NCI-H748 treated with DMSO at 0.1 percent for 48 hours (cell line): ENCODE measurements around the gene TREML4.
"Not testable (repeated sequence)": the region's sequence is repeated elsewhere in the genome, so short reads cannot be mapped to it uniquely, and the experiment has no call there.

Experiments
- DNase-seq: peaks from one replicate; lab custom pipeline; 2025; lab: John Stamatoyannopoulos, UW

TREML4 gene

DNA sequence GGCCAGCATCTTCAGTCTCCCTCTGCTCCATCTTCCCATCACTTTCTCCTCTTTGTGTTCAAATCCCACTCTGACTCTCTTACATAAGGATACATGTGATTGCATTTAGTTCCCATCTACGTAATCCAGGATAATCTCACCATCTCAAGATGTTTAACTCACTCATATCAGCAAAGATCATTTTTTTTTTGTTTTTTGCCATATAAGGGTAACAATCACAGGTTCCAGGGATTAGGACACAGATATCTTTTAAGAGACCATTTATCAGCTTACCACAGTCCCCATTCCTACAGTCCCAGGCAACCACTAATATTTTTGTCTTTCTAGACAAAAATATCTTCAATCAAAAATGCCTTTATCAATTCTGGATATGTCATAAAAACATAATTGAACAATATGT lies 24.0 kb upstream of the TREML4 start:
- no peak for DNase-seq

DNA sequence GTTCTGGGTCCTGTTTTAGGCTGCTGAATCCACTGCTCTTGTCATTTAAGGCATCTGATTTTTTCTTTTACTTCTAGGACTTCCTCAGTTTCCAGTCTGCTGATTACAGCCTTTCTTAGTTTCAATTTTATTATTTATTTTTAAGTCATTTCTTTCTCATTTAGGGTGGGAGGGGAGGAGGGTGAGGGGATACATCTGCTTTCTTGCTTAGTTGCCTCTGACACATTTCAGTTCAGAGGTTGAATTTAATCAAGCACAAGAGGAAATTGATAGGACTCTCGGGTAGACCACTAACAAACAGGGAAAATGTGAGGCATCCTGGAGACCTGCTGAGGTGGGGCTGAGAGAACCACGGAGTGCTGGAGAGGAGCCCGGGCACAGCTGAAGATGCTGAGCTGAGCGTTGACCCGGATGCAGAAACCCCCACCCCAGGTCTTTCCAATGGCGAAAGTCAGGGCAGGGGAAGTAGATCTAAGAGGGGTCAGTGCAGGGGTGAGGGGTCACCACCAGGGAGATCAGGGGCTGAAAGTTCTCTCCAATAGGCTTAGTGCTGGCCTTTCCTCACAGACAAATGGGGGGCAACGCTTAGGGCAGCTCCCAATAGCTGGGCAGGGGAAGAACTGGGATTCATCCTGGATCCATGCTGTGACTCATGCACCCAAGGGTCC lies 19.6 kb upstream of the TREML4 start:
- no peak for DNase-seq

DNA sequence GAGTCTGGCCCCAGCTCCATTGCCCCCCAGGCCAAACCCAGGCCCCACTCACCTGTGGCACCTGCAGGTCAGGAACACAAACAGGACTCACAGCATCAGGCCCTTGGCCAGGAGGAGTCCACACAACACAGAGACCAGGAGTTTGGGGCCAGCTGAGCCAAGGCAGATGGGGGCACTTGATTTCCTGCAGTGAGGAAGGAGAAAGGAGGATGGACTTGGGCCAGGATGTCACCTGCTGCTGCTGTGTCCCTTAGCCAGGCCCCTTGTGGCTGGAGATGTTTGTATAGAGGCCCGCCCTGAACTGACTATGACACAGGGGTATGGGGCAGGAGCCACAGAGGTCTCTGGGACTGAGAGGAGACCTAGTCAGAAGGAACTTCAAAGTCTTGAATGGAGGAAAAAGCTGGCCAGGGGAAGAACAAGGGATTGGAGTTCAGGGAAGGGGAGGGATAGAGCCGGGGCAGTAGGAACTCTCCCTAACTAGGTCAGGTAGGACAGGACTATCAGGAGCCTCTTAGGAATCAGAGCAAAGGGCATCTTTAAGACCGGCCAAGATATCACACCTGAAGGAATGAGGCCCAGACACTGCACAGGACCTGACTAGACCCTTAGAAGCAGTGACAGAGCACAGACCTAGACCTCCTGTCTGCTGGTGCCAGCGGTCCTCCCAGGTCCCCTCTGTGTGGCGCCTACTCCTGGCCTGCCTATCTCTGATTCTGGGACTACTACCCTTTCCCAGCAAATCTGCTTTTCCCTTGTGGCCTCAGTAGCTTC lies 18.4 kb upstream of the TREML4 start:
- no peak for DNase-seq

GRCh38 chr6:41214559-41215238 lies 13.4 kb upstream of the TREML4 start:
- DNase-seq: no peak

DNA sequence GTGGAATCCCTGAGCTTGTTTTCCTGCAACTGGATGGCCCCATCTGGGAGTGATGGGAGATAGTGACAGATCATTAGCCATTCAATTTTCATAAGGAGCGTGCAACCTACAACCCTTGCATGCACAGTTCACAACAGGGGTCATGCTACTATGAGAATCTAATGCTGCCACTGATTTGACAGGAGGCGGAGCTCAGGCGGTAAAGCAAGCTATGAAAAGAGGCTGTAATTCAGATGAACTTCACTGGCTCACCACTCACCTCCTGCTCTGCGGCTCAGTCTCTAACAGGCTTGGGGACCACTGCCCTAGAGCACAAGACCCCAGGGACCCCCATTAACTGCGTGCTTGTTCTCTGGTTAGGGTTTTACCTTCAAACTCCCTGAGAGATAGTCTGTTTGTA lies 12.4 kb upstream of the TREML4 start:
- DNase-seq: no peak

GRCh38 chr6:41216616-41217015 lies 11.5 kb upstream of the TREML4 start:
- DNase-seq: no peak

DNA sequence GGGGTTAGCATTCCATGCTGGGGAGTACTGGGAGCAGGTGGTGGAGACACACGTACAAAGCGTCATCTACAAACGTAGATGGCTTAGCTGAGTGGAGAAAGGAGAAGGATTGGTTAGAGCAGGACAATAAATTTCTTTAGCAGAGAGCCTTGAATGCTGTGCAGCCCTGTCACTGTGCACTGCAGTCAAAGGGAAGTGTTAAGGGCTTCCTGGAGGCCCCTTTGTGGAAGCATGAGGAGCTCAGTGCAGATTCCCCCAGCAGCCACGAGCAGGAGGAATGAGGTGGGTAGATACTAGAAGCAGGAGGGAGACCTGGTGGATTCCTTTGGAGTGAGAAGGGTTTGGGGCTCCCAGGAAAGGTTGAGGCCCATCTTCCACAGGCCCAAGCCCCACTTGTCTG lies 6.1 kb upstream of the TREML4 start:
- no peak for DNase-seq

DNA sequence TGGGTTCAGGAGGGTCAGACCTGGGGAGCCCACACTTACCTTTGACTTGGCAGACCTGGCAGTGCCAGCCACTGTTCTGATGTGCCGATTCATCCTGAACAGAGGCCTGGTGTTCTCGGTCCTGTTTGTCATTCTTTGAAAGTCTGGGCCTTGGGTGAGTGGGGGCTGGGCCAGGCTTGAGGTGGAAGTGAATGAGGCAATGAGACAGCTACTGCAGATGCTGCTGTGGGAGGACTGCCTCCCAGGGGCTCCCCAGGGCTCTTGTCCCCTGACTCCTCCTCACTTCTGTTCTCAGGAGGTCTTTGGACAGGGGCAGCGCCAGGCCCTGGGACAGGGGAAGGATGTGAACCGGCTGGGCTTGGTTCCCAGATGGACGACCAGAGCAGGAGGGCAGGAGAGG lies 5.6 kb upstream of the TREML4 start:
- no peak for DNase-seq

DNA sequence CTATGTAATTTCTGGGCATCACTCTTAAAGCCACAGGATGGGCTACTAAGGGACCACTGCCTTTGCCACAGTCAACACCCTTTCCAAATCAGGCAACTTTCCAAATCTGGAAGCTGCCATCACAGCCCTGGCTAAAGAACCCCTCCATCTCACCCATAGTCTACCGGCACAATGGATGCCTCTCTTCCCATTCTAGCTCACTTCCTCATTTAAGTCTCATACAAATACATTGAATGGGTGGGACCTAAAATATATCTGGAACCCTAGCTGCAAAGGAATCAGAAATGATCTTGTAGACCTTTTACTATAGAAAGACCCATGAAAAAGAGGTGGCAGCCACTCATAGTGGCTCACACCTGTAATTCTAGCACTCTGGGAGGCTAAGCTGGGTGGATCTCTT lies 3.3 kb upstream of the TREML4 start:
- DNase-seq: no peak

- no peak for DNase-seq
Observed at GRCh38 chr6:41226752-41227151, 1.4 kb upstream of the TREML4 start.

DNA sequence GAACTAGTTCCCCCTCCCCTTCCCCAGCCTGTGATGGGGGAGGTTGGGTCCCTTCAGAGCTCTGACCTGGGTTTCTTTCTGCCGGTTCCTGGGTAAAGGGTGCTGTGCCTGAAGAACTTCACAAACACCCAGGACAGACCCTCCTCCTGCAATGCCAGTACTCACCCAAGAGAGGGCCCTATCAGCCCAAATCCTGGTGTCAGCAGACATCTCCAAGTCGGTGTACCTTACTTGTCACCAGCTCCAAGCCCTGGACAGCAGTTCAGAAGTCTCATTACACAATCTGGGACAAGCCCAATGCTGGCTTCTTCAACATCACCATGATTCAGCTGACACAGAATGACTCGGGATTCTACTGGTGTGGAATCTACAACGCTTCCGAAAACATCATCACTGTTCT lies 467 bp downstream of the TREML4 start:
- no peak for DNase-seq

DNA sequence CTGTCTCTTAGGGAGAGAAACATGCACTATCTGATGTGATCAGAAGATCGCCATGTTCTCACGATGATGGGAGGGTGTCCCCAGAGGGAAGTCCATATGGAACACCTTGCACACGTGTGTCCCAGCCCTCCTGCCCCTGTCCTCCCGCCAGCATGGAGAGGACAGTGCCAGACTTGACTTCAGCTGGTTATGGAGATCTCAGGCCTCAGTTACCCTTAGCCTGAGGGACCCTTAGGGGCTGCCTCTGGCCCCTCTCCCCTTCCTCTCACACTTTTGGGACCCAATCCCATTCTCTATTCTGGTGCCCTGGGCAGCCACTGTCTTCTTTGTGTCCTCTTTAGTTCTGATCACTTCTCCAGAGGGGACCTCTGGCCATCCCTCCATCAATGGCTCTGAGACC lies 1.6 kb downstream of the TREML4 start:
- no peak for DNase-seq

DNA sequence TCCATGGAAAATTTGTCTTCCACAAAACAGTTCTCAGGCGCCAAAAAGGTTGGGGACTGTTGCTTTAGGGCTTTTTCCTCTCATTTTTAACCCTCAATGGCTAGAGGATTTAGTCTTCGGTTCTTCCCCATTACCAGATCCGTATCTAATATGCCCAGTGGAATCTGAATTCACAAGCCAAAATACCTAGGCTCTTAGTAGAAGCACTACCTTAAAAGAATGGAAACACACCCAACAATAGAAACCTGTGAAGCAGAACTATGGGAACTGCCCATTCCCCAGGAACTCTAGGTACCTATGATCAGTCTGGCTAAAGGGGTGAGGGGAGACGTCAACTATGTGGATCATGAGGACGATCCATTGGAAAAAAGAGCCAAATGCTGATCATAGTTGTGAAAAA lies 3.1 kb downstream of the TREML4 start:
- no peak for DNase-seq

DNA sequence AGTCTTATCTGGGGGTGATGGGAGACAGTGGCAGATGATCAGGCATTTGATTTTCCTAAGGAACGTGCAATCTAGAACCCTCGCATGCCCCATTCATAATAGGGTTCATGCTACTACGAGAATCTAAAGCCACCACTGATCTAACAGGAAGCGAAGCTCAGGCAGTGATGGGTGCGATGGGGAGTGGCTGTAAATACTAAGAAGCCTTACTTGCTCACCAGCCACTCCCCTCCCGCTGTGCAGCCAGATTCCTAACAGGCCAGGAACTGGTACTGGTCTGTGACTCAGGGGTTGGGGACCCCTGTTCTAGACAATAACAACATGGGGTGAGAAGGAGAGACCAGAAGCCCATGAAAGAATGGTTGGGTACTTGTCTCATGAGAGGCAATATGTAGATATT lies 4.5 kb downstream of the TREML4 start:
- no peak for DNase-seq

DNA sequence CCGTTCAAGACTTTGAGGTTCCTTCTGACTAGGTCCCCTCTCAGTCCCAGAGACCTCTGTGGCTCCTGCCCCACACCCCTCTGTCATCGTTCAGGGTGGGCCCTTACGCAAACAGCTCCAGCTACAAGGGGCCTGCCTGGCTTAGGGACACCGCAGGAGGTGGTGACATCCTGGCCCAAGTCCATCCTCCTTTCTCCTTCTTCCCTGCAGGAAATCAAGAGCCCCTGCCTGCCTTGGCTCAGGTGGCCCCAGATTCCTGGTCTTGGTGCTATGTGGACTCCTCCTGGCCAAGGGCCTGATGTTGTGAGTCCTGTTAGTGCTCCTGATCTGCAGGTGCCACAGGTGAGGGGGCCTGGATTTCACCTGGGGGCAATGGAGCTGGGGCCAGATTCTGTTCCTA lies 8.1 kb downstream of the TREML4 start:
- DNase-seq: no peak

GRCh38 chr6:41237128-41237527 lies 9.0 kb downstream of the TREML4 start:
- no peak for DNase-seq

DNA sequence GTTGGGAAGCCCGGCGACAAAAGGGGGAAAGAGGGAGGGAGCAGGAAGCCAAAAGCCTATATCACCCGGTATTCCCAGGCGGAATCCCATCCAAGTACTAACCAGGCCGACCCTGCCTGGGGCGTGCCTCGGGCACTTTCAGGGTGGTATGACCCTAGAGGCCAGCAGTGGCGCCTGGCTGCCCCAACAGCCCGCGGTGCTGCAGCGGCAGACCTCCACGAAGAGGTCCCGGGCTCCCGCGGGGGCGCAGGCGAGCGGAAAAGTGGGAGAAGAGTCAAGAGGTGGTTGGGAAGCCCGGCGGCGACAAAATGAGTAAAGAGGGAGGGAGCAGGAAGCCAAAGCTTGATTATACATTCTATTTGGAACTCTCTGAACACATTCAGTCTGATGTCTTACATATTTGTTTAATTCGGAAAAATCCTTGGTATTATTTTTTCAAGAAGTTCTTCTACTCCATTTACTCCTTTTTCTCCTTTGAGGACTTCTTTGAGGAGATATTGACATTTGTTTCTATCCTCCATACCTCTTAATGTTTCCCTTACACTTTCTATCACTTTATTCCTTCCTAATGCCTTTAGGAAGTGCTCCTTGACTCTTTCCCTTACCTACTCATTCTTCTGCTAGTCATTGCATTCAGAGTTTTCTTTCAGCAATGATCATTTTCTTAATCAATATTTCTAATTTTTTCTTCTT lies 11.5 kb downstream of the TREML4 start:
- no peak for DNase-seq

DNA sequence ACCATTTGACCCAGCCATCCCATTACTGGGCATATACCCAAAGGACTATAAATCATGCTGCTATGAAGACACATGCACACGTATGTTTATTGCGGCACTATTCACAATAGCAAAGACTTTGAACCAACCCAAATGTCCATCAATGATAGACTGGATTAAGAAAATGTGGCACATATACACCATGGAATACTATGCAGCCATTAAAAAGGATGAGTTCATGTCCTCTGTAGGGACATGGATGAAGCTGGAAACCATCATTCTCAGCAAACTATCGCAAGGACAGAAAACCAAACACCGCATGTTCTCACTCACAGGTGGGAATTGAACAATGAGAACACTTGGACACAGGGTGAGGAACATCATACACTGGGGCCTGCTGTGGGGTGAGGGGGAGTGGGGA lies 18.4 kb downstream of the TREML4 start:
- not testable (repeated sequence) for DNase-seq

- no peak for DNase-seq
Observed at GRCh38 chr6:41247288-41247865, 19.2 kb downstream of the TREML4 start.

DNA sequence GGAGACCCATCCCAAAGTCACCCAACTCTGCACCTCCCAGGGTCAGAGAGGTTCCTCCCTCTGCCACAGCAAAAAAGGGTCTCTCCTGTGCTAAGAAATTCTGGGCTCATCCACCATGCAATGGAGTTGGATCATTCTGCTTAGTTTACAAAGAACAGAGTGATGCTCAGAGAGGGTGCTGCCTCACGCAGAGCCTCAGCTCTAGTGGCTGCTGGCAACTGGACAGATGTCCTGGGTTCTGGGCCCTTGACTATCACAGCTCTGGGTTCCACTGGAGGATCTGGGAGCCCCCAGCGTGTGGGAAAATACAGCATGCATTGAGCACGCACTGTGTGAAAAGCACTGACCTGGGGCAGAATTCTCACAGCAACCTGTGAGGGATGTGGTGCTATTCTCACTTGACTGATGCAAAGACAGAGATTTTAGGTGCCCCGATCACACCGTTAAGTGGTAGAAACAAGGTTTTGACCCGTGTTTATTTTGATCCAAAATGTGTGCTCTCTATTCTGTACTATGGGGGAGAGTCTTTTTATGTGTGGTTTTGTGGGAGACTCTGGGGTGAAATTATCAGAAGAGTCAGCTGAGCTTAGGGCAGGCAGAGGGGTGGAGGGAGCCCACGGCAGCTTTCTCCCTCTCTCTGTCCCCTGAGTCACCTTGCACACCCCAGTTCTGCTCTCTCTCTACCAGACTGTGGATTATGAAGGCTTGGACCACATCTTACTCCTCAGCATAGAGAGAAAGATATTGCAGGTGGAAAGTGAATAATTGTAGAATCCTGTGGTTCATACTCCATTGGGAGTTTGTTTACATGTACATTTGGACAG lies 19.9 kb downstream of the TREML4 start:
- no peak for DNase-seq

DNA sequence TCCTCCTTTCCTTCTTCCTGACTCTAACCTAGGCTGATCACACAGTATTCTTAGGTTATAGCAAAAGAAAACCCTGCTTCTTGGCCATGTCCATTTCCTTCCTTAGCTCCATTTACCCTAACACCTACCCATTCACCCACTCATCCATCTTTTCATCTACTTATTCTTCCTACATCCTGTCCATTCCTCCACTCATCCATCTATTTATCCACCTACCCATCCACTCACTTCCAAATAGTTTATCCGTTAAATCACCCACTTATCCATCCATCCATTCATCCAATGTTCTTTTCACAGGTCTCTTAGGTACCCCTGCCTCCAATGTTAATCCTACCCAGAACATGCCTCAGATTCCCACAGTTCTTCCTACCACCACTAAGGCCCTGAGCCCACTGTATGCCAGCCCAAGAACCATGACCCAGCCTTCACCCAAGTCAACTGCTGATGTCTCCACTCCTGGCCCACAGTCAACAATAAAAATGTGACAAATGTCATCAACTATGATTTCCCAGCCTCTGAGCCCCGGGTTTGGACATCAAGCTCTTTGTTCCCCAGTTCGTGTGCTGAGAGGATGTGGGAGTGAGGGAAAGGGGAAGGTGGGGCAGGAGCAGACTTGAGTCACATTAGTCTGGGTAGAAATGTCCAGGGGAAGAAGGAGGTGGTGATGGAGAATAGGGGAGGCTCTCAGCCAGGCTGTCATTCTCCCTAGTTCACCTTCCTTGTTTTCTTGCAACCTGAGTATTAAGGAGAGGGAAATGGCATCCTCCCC lies 24.4 kb downstream of the TREML4 start:
- DNase-seq: no peak
